Neuronal stem cell (in vitro differentiated cells): ENCODE data around the gene HIRIP3.
A peak's percentile ranks its signal among the peaks of the same experiment; 100 is the strongest.

Experiments used
- DNase-seq: peaks from one replicate; pipeline ENCODE4 v3.0.0-alpha.2; 2013; ENCODE audit warnings: low spot score
- H2AFZ ChIP-seq: one replicate; pipeline ENCODE4 v1.6.1; 2013; ENCODE audit warnings: mild to moderate bottlenecking, low read length, inconsistent platforms
- H2AK5ac ChIP-seq: 2 replicates; pipeline ENCODE4 v1.6.1; 2013; ENCODE audit warnings: low read depth, mild to moderate bottlenecking, inconsistent platforms, low read length, moderate library complexity, mixed read lengths
- H2BK120ac ChIP-seq: 2 replicates; pipeline ENCODE4 v1.6.1; 2013; ENCODE audit warnings: low read depth, mild to moderate bottlenecking, inconsistent platforms, low read length, moderate library complexity, mixed read lengths
- H2BK12ac ChIP-seq: one replicate; pipeline ENCODE4 v1.6.1; 2013; ENCODE audit warnings: low read length, inconsistent platforms
- H2BK15ac ChIP-seq: 2 replicates; pipeline ENCODE4 v1.6.1; 2013; ENCODE audit warnings: mild to moderate bottlenecking, low read length, inconsistent platforms, mixed read lengths
- H2BK5ac ChIP-seq: one replicate; pipeline ENCODE4 v1.6.1; 2013; ENCODE audit warnings: inconsistent platforms, mild to moderate bottlenecking, low read length, moderate library complexity
- H3K14ac ChIP-seq: one replicate; pipeline ENCODE4 v1.6.1; 2013; ENCODE audit warnings: low read length, inconsistent platforms
- H3K18ac ChIP-seq: 2 replicates; pipeline ENCODE4 v1.6.1; 2013; ENCODE audit warnings: low read length, inconsistent platforms
- H3K23ac ChIP-seq: 2 replicates; pipeline ENCODE4 v1.6.1; 2013; ENCODE audit warnings: low read depth, mild to moderate bottlenecking, mixed read lengths, low read length, inconsistent platforms; ENCODE audit not compliant: poor library complexity
- H3K27ac ChIP-seq: replicated peaks from 3 replicates; pipeline ENCODE4 v1.5.1; 2013; ENCODE audit warnings: low read length, inconsistent platforms
- H3K27me3 ChIP-seq, 3 experiments: 2 replicates each; pipeline ENCODE4 v1.6.1; 2013; ENCODE audit warnings: low read length in 3 of 3, mild to moderate bottlenecking in 2 of 3, inconsistent platforms in 1 of 3, low read depth in 1 of 3, mixed read lengths in 1 of 3, moderate library complexity in 1 of 3; ENCODE audit not compliant: control insufficient read depth in 3 of 3, insufficient read depth in 3 of 3
- H3K36me3 ChIP-seq, 2 donors: replicated peaks in 1 of 2; 2 replicates each; pipeline ENCODE4 v1.6.1; 2013; ENCODE audit warnings: low read length in 2 of 2; ENCODE audit not compliant: control insufficient read depth in 2 of 2, insufficient read depth in 2 of 2
- H3K4ac ChIP-seq: 2 replicates; pipeline ENCODE4 v1.6.1; 2013; ENCODE audit warnings: inconsistent platforms, mild to moderate bottlenecking, low read length, moderate library complexity
- H3K4me1 ChIP-seq, 2 donors: 1 replicate in 1 of 2; 2 replicates in 1 of 2; pipeline ENCODE4 v1.6.1; 2013; ENCODE audit warnings: low read length in 2 of 2, low read depth in 1 of 2; ENCODE audit not compliant: control insufficient read depth in 2 of 2, insufficient read depth in 1 of 2
- H3K4me2 ChIP-seq: one replicate; pipeline ENCODE4 v1.6.1; 2013; ENCODE audit warnings: mild to moderate bottlenecking, low read length, inconsistent platforms; ENCODE audit not compliant: insufficient read depth, poor library complexity, severe bottlenecking
- H3K4me3 ChIP-seq, 2 donors: 2 replicates each; pipeline ENCODE4 v1.5.1; 2013; ENCODE audit warnings: low read length in 2 of 2, mild to moderate bottlenecking in 2 of 2, inconsistent platforms in 1 of 2, moderate library complexity in 1 of 2
- H3K79me1 ChIP-seq: one replicate; pipeline ENCODE4 v1.6.1; 2013; ENCODE audit warnings: low read depth, mild to moderate bottlenecking, inconsistent platforms, low read length, moderate library complexity
- H3K9ac ChIP-seq: one replicate; pipeline ENCODE4 v1.6.1; 2013; ENCODE audit warnings: mild to moderate bottlenecking, low read depth, low read length, inconsistent platforms; ENCODE audit not compliant: poor library complexity
- H3K9me3 ChIP-seq, 2 donors: replicated peaks in 1 of 2; 2 replicates each; pipeline versions ENCODE3 to v1.6.1; 2013; ENCODE audit warnings: low read length in 2 of 2, mild to moderate bottlenecking in 2 of 2, inconsistent platforms in 1 of 2, low read depth in 1 of 2, mixed read lengths in 1 of 2, moderate library complexity in 1 of 2; ENCODE audit not compliant: control insufficient read depth in 2 of 2, insufficient read depth in 1 of 2
- H4K8ac ChIP-seq: one replicate; pipeline ENCODE4 v1.6.1; 2013; ENCODE audit warnings: low read depth, mild to moderate bottlenecking, inconsistent platforms, low read length, moderate library complexity
- H4K91ac ChIP-seq: one replicate; pipeline ENCODE4 v1.6.1; 2013; ENCODE audit warnings: low read length, low read depth, mild to moderate bottlenecking, inconsistent platforms; ENCODE audit not compliant: poor library complexity
- WGBS, 2 donors: extraction: QIAGEN DNeasy Blood & Tissue Kit; methylation state at CpG; one replicate each; pipeline ENCODE4 v1.1.7; 2013; ENCODE audit warnings: missing lambda C conversion rate in 2 of 2, mixed read lengths in 1 of 2; ENCODE audit not compliant: insufficient read length in 2 of 2, insufficient replicate concordance in 1 of 2; ENCODE audit errors: extremely low coverage in 2 of 2; 5-methylcytosine and 5-hydroxymethylcytosine counted together

HIRIP3 gene

DNA sequence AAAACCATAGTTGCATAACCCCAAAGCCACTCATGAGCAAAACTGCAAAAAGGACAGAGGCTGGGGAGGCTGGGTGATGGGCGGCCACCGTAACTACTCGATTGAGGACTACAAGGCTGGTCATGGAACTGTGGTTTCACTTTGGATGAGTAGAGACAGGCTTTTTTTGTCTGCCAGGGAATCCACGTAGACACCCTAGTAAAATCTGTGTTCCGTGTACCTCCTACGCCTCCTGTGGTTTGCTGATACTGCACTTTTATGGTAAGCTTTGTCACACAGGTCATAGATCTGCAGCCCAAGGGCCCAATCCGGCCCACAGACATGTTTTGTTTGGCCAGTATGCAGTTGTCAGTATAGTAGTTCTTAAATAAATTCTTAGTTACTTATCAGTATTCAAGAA lies 37.9 kb upstream of the HIRIP3 start:
- no peaks in the 10 kb centered on the region for H3K36me3 ChIP-seq
- WGBS, 2 donors, result no CpG with 5 or more reads among the region's 7 CpGs
- H2BK5ac ChIP-seq, result no peak overlapping the region
- DNase-seq, result no peak
- no peak overlapping the region for H2AK5ac ChIP-seq
- H3K23ac ChIP-seq, result no peak overlapping the region
- H2BK15ac ChIP-seq, result peak overlapping the region; percentile 5
- H3K27me3 ChIP-seq, result peaks cover 0 to 13% (median 2%) of the 10 kb centered on the region in 3 experiments
- no peak overlapping the region for H2BK120ac ChIP-seq
- no peak overlapping the region for H3K4me2 ChIP-seq
- H3K9ac ChIP-seq, result no peak overlapping the region
- no peak overlapping the region for H2BK12ac ChIP-seq
- H4K91ac ChIP-seq, result no peak overlapping the region
- no peak overlapping the region for H4K8ac ChIP-seq
- no peak overlapping the region for H3K4me3 ChIP-seq
- no peak overlapping the region for H3K14ac ChIP-seq
- no peak overlapping the region for H3K27ac ChIP-seq
- H3K4ac ChIP-seq, result no peak overlapping the region
- peaks cover 12 to 23% of the 10 kb centered on the region in 2 donors for H3K4me1 ChIP-seq
- H2AFZ ChIP-seq, result no peak overlapping the region
- no peaks in the 10 kb centered on the region for H3K9me3 ChIP-seq
- H3K18ac ChIP-seq, result no peak overlapping the region
- peaks cover 2% of the 10 kb centered on the region for H3K79me1 ChIP-seq

DNA sequence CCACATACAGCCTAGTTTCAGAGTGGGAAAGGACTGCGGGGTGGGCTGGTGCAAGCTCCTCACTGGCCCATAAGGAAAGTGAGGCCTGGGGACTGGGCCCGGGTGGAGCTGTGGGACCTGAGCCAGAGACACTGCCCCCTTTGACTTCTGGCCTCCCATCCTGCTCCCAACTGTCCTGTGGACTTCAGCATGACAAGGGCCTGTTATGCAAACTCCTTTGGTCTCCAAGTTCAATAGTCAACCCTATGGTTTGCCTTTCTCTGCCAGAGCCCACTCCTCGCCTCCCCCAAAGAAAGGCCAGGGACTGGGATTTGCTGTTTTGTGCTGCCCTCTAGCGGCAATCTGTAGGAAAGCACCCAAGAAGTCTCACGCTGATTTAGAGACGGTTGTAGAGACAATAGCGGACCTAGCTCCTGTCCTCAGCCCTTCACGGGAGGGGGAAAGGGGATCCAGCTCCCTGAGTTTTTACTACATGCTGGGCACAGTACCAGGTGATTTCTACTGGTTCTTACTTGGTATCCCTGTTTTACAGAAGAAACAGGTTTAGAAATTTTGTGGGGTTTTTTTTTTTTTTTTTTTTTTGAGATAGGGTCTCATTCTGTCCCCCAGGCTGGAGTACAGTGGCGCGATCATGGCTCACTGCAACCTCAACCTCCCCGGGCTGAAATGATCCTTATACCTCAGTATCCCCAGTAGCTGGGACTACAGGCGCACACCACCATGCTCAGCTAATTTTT lies 36.8 kb upstream of the HIRIP3 start:
- Histone ChIP-seq H2BK5ac (no peak overlapping the region), H3K4me3 (no peak overlapping the region), H2AK5ac (no peak overlapping the region), H2AFZ (peak overlapping the region; percentile 94), H3K4ac (no peak overlapping the region), H2BK15ac (no peak overlapping the region), H4K91ac (no peak overlapping the region), H3K27ac (no peak overlapping the region), H3K79me1 (peaks cover 2% of the 10 kb centered on the region), H3K27me3 (peaks cover 0 to 14% (median 2%) of the 10 kb centered on the region in 3 experiments), H3K18ac (no peak overlapping the region), H3K9ac (no peak overlapping the region), H3K23ac (peak overlapping the region; percentile 23), H3K4me1 (peaks cover 12 to 25% of the 10 kb centered on the region in 2 donors), H2BK12ac (no peak overlapping the region), H4K8ac (no peak overlapping the region), H3K14ac (no peak overlapping the region), H2BK120ac (no peak overlapping the region), H3K36me3 (no peaks in the 10 kb centered on the region), H3K4me2 (no peak overlapping the region), H3K9me3 (no peaks in the 10 kb centered on the region)
- peak; percentile 86 for DNase-seq
- WGBS, 2 donors, result no CpG with 5 or more reads among the region's 12 CpGs

GRCh38 chr16:30031477-30031918 lies 36.1 kb upstream of the HIRIP3 start:
- Histone ChIP-seq H3K27ac (no peak overlapping the region), H3K18ac (peak overlapping the region; percentile 90), H3K9me3 (no peaks in the 10 kb centered on the region), H2AK5ac (peak overlapping the region; percentile 91), H3K4me2 (peak overlapping the region; percentile 82), H3K4me3 (peak overlapping the region; percentile 45 to 75), H3K4me1 (peaks cover 12 to 25% of the 10 kb centered on the region in 2 donors), H2BK15ac (peak overlapping the region; percentile 84), H2AFZ (peak overlapping the region; percentile 94), H2BK120ac (no peak overlapping the region), H3K27me3 (peaks cover 0 to 19% (median 2%) of the 10 kb centered on the region in 3 experiments), H2BK12ac (peak overlapping the region; percentile 51), H3K4ac (peak overlapping the region; percentile 13), H4K91ac (no peak overlapping the region), H3K9ac (peak overlapping the region; percentile 66), H3K23ac (peak overlapping the region; percentile 76), H3K14ac (peak overlapping the region; percentile 14), H3K79me1 (peaks cover 2% of the 10 kb centered on the region), H2BK5ac (peak overlapping the region; percentile 5), H4K8ac (no peak overlapping the region), H3K36me3 (peaks cover 0 to 4% of the 10 kb centered on the region in 2 donors)
- WGBS, 2 donors, result no CpG with 5 or more reads among the region's 11 CpGs
- no peak for DNase-seq

DNA sequence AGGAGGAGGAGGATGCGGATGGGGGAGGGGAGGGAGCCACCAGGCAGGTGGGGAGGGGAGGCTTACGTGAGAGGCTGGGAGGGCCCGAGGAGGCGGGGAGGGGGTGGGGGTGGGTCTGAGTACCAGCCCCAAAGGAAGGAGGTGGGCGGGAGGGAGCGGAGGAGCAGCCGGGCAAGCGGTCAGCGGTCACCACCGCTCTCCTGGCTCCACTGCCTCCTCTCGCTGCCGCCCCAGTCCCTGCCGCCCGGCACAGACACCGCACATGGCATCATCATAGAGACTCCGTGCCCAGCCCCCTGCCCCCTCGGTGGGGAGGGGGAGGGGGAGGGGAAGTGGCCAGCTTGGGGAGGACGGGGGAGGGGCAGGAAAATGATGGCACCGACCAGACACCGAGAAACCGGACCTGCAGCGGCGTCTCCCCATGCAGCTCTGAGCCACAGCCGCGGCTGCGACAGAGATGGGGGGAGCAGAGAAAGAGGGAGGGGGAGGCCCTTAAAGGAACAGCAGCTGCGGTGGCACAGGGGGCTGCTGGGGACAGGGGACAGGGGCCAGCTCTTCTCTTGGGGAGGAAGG lies 35.5 kb upstream of the HIRIP3 start, which contains the start of gene TLCD3B:
TLCD3B (minus strand) TSS at position 431 of the 573 bp plus-strand sequence. CDS start 744 bp downstream, outside the sequence.
- Histone ChIP-seq H2BK15ac (peak within 1 kb of the TSS; percentile 84), H3K4me2 (peak within 1 kb of the TSS; percentile 82), H3K9ac (peak within 1 kb of the TSS; percentile 75), H3K4ac (peak within 1 kb of the TSS; percentile 13), H3K9me3 (no peaks in the 10 kb centered on the region), H3K36me3 (peaks cover 0 to 4% of the 10 kb centered on the region in 2 donors), H4K91ac (no peak within 1 kb of the TSS), H3K4me1 (peaks cover 12 to 25% of the 10 kb centered on the region in 2 donors), H2AK5ac (peak within 1 kb of the TSS; percentile 91), H2BK5ac (peak within 1 kb of the TSS; percentile 54), H3K4me3 (peak within 1 kb of the TSS; percentile 45 to 78), H2AFZ (peak within 1 kb of the TSS; percentile 94), H2BK120ac (no peak within 1 kb of the TSS), H3K14ac (peak within 1 kb of the TSS; percentile 49), H3K18ac (peak within 1 kb of the TSS; percentile 94), H4K8ac (no peak within 1 kb of the TSS), H2BK12ac (peak within 1 kb of the TSS; percentile 51), H3K23ac (peak within 1 kb of the TSS; percentile 76), H3K27me3 (peaks cover 0 to 19% (median 2%) of the 10 kb centered on the region in 3 experiments), H3K79me1 (peaks cover 2% of the 10 kb centered on the region), H3K27ac (no peak within 1 kb of the TSS)
- peak; percentile 42 for DNase-seq
- WGBS, 2 donors, result no CpG with 5 or more reads among the region's 27 CpGs
